ELF-1 (cell line): Measurements from ENCODE around the gene C1QC.
"Not testable (repeated sequence)": the region's sequence is repeated elsewhere in the genome, so short reads cannot be mapped to it uniquely, and the experiment has no call there.

Experiments
- DNase-seq: peaks from one replicate; pipeline ENCODE4 v3.0.0-alpha.2; 2016; ENCODE audit warnings: low read depth, low spot score

C1QC gene

DNA sequence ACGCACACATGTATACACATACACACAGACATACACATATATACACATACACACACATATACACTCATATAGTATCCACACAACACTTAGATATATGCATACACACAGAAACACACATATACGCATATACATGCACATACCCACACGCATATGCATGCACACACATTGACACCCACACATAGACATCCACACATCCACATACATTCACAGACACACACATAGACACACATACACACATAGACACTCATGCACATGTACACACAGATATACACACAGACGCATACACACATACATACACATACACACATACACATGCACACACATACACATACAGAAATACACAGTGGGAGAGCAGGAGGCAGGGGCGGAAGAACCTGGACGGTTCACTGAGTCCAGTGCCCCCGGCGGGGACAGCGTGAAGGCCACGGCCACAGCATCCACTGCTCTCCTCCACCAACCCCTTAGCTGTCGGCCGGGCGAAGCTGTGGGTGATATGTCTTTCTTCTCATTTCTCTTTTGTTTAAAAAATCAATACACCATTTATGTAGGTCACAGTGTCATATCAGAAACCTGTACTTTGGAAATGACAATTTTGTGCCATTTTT lies 6.8 kb downstream of the C1QC start:
- no peak for DNase-seq

DNA sequence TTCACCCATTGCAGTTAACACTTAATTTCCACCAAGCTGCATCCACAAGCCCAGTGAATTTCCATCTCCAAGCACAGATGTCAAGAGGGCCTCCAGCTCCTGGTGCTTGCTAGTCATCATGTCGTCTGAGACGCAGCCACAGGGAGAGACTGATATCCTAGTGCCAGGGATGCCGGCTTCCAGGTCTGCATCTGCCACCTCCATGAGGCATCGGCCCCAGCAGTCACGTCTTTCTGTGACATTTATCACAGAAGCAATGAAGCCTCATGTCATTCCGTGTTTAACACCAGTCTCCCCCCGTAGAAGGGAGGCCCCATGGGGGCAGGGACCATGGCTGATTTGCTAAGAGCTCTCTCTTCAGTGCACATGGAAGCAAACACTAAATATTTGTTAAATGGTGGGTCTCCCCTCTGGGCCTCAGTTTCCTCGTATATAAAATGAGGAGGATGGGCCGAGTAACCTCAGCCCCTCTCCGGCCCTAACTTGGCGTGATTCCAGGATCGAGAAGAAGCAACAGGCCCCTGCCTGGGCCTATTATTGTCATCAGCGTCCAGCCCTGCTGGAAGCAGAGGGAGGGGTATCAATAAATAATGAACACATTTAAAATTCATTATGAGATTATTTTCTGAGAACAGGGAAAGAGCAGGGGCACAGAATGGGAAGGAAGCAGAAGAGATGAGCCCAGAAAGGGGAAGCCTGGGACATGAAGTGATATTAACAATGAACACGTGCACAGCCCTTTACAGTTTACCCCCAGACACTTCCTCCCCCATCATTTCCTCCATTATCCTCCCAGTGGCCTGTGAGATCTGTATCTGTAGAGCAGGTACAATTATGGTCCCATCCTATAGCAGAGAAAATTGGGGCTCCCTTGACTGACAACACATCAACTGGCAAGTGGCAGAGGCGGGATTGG lies 8.8 kb downstream of the C1QC start:
- no peak for DNase-seq

DNA sequence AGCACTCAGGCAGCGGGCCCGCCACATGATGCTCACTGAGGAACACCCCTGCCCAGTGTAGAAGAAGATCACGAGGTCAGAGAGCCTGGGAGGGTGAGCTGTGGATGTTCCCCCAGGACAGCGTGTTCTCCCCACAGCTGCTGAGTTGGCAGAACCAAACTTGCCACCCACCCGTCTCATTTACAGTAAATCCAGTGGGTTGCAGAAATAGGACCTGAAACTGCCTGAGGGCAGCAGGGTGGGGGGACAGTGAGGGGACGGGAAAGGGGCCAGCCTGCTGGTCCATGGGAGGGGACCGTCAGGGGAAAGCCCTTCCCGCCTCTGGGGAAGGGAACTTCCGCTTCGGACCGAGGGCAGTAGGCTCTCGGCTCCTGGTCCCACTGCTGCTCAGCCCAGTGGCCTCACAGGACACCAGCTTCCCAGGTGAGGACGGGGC lies 9.5 kb downstream of the C1QC start, which contains the start of gene C1QB:
TSS of gene C1QB (plus strand) at position 356 of the 436 bp plus-strand sequence. CDS start 6,227 bp downstream, outside the sequence.
- DNase-seq = no peak

DNA sequence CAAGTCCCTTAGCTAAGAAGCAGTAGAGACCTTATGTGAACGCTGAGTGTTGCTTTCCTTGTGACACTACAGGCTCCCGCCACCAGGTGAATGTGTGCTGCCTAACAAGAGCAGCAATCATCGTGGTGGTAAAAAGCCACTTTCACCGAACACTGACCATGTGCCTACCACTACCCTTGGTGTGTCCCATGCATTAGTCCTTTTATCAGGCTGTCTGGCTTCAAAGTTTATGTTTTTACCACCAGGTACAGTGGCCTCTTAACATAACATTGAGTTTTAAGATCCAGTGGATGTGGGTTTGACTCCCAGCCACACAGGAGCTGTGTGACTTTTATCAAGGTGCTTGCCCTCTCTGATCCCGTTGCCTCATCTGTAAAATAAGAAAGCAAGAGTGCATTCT lies 11.3 kb downstream of the C1QC start:
- no peak for DNase-seq

DNA sequence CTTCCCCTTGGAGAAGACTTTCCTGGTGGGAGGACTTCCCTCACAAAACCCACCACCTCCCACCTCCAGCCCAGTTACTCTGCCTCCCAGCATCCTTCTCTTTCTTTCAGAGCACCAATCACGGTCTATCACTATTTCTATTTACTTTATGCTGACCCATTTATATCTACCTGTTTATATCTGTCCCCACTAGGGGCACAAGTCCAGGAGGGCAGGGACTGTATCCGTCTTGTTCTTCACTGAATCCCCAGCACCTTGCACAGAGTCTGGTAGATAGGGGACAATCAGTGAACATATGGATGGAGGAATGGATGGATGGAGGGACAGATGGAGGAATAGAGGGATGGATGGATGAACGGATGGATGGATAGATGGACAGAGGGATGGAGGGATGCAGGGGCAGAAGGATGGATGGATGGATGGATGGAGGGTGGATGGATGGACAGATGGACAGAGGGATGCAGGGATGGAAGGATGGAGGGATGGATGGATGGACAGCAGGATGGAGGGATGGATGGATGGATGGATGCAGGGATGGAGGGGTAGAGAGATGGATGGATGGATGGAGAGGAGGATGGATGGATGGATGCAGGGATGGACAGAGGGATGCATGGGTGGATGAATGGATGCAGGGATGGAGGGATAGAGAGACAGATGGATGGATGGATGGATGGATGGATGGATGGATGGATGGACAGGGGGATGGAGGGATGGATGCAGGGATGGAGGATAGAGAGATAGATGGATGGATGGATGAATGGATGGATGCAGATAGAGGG lies 15.1 kb downstream of the C1QC start:
- DNase-seq = no peak

DNA sequence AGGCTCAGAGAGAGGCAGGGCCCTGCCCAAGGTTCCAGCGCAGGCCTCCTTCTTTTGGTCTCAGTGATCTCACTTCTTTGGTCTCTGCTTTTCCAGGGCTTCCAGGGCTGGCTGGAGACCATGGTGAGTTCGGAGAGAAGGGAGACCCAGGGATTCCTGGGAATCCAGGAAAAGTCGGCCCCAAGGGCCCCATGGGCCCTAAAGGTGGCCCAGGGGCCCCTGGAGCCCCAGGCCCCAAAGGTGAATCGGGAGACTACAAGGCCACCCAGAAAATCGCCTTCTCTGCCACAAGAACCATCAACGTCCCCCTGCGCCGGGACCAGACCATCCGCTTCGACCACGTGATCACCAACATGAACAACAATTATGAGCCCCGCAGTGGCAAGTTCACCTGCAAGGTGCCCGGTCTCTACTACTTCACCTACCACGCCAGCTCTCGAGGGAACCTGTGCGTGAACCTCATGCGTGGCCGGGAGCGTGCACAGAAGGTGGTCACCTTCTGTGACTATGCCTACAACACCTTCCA lies 17.3 kb downstream of the C1QC start:
- DNase-seq = no peak

DNA sequence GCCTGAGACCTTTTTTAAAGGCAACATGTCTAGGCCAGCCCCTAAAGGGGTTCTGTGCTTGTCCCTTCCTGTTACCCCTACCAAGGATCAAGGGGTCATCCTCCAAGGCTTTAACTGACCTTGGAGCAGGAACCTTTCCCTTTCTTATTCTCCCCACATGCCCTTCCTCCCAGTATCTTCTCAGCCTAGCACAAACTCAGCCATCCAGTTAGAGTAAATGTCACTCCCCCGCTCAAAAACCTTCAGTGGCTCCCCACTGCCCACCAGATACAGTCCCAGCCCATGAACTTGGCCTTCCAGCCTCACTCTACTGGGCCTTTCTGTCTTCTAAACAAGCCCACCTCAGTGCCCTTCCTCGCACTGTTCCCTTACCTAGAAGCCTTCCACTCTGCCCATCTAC lies 18.4 kb downstream of the C1QC start:
- DNase-seq = no peak

DNA sequence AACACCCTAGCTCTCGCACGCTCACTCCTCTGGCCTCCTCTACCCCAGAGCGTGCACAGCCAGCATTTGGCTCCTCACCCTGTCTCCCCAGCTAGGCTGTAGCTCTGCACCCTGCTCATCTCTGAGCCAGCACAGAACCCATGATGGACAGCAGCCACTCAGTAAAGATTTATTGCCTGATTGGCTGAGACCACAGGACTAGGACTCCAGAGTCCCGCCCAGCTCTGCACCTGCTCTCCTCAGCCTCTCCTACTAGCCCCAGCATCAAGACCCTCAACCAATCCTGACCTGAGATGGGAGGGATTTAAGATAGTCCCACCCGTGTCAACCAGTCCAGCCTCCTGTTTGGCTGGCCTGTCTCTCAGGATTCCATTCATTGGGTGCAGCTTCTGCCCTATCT lies 18.9 kb downstream of the C1QC start:
- peak; percentile 86 for DNase-seq

DNA sequence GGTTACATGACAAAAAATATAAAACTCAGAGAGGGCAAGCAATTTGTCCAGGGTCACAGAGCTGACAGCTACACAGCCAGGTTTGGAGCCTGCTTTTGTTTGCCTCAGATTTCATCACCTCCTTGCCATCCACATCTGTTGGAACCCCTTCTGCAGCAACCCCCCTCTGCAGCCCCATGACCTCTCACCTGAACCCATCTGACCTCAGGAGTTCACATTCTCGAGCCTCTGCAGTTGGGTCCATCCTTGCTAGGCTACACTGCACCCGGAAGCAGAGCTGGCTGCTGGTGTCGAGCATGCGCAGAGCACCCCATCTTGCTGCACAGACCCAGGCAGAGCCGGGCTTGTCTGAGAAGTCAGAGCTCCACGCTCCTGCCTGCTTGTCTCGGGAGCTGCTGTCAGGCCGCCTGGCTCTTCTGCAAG lies 19.6 kb downstream of the C1QC start:
- no peak for DNase-seq

DNA sequence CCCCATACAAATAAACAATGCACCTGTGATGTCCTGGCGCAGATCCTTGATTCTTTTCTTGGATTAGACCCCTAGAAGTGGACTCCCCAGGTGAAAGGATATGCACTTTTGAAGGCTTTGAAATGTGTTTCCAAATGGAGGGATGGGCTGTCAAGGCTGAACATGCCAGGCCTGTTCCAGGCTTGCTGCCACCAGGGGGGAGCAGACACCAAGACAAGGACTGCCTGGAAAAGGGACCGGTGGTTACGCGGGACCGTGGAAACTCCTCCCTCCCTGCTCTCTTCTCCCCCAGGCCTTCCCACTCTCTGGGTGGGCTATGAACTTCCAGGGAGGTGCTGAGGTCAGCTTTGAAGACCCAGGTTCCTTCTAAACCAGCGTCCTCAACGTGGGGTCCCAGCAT lies 22.3 kb downstream of the C1QC start:
- peak; percentile 50 for DNase-seq

DNA sequence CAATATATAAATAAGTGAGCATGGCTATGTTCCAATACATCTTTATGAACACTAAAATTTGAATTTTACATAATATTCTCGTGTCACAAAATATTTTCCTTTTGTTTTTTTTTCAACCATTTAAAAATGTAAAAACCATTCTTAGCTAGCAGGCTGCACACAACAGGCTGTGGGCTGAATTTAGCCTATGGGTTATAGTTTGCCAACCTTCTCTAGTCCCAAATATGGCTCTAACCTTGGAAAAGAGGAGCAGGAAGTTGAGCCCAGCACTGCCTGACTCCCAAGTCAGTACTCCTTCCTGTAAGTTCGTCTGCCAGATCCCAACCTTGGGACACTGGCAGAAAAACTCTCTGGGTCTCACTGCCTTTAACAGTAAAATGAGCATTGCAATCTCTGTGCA lies 23.0 kb downstream of the C1QC start:
- DNase-seq = no peak

DNA sequence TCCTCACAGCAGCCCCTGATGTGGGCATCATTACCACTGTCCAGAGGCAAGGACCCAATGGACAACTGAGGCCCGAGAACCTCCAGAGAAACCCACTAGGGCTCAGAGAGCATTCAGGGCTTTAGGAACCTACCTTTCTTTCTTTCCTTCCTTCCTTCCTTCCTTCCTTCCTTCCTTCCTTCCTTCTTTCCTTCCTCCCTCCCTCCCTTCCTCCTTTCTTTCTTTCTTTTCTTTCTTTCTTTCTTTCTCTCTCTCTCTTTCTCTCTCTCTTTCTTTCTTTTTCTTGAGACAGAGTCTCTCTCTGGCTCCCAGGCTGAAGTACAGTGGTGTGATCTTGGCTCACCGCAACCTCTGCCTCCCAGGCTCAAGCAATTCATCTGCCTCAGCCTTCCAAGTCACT lies 25.4 kb downstream of the C1QC start:
- not testable (repeated sequence) for DNase-seq

DNA sequence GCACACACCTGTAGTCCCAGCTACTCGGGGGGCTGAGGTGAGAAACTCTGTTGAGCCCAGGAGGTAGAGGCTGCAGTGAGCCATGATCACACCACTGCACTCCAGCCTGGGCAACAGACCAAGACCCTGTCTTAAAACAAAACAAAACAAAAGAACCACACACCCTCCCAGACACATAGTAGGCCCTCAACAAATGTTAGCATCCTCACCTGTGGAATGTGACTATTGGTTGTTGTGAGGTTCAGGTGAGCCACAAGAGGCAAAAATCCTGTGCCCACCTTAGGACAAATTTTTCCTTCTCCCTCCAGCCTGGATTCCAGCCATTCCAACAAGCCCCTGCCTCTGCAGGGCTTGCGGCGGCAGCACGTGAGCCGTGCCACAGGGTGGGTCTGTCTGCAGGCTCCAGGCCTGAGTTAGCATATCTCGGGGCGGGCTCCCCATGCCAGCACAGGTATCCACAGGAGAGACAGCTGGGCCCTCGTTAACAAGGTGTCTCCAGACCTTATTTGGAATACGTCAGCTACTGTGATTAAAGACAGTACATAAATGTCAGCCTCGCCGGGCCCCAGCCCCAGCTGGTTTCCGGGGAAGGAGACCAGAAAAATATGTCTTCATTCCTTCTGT lies 27.0 kb downstream of the C1QC start:
- DNase-seq = peak; percentile 32

DNA sequence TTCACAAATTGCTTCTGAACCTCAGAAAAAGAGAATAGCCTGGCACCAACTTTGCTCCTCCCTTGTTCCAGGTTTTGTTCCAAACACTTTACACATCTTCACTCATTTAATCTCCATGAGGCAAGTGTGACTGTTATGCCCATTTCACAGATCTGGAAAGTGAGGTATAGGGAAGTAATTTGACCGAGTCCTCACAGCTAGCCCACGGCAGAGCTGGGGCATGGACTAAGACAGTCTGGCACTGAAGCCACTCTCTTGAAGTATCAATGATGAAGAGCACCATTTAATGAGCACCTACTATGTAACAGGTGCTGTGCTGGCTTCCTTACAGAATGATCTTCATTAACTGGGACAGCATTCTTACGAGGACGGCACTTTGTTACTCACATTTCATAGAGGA lies 28.6 kb downstream of the C1QC start:
- DNase-seq = no peak

DNA sequence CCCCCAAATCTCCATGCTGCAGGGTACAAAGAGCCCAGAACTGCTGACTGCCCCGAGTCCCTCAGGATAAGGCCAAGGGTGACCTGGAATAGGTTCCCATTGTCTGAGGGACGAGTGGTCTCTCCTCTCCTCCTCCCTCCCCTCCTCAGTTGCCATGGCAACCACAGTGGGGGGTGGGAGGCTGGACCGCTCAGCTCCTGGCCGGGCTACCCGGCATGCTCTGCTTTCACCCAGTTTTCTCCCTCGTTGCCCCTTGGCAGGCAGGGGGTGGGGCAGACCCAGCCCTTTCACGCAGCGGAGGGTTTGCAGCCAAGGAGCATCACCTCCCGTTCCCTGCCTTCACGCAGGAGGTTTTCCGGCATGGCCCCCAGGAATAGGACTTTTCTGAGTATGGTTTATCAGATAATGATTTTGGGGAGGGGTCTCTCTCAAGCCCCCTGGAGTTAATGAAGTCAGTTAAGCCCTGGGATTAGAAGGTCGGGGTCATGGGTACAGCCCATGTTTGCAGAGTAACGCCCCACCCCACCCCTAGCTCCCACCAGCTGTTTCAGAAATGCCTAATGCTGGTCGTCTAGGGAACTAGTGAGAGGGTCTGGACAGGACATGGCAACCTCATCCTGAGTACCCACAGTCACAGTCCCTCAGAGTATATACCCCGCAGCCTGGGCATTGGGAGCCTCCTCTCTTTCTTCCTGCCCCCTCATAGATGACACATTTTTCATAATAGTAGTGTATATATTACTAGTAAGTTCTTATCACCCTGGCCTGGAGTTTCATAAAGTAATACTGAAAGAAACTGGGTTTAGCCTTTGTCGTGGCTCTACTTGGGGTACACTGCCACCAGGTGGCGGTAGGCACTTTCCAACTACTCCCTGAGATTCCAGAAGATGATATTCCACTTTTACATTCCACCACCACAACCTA lies 30.3 kb downstream of the C1QC start:
- peak; percentile 53 for DNase-seq

DNA sequence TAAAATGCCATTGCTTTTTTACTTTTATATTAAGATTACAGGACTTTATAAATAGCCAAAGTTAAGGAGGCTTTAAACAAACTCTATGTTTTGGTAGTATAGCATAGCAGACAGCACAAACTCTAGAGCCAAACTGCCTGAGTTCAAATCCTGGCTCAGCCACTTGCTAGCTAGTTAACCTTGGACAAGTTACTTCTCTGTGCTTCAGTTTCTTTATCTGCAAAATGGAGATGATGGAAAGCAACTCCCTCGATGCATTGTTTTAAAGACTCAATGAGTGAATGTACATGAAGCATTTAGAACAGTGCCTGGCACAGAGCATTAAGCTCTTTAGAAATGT lies 30.9 kb downstream of the C1QC start:
- DNase-seq = no peak

DNA sequence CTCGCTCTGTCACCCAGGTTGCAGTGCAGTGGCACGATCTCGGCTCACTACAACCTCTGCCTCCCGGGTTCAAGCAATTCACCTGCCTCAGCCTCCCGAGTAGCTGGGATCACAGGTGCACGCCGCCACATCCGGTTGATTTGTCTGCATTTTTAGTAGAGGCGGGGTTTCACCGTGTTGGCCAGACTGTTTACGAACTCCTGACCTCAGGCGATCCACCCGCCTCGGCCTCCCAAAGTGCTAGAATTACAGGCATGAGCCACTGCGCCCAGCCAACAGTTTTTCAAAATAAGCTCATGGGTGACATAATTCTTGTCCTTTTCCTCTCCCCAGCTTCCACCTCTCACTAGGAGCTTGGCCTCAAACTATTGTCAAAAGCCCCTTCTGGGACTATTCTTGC lies 32.7 kb downstream of the C1QC start:
- not testable (repeated sequence) for DNase-seq

DNA sequence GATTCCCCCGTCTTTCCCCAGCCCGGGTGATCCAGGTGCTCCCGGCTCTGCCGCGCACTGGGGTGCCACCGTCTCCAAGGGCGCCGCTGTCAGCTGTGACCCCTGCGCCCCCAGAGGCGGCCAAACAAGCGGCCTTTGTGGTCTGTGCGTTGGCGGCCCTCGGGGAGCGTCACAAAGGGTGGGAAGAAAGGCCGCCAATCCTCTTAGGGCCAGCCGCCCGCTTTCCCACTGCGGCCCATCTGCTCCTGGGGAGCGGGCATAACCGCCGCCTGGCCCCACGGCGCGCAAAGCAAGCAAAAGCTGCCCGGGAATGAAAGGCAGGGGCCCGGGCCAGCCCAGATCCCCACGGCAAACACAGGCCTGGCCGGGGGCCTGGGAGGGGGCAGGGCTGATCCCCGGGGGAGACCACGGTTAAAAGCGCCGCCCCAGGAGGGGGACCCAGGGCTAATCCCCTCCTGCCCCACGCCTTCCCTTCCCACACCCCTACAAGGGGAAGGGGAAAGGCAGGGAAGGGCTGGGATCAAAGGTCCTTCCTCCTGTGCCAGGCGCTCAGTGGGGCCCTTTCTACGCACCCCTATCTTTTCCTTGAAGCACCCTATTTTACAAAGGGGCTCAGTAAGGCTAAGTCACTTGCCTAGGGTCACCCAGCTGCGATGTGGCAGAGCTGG lies 33.6 kb downstream of the C1QC start:
- DNase-seq = no peak

DNA sequence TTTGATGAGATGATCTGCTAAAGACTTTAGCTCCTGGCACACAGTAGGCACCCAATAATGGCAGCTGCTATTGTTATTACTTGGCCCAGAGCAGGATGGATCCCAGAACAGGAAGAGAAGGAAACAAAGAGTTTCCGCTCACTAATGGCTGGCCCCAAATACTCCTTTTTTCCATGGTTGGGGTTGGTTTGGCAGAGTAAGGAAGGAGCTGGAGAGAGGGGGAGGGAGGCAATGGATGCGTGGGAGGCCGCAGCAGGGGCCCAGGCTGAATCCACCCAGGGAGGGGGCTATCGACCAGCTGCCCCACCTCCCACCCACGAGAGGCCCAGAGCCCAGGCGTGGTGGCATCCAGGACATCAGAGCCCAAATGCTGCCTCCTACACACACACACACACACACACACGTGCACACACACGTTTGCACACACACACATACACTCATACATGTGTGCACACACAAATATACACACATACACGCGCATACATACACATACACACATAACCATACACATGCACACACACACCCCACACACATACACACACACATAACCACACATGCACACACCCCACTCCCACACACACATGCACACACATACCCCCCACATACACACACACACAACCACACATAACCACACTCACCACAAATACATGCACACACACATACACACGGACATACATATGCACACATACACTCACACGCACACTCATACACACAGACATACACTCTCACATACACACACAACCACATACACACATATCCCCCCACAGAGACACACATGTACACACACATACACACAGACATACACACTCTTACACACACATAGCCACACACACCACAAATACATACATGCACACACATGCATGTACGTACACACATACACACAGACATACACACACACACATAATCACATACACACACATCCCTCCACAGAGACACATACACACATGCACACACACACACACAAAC lies 34.8 kb downstream of the C1QC start:
- DNase-seq = no peak
